ENCODE measurements around the gene IRF1. TPM values are rescaled to one million over a fixed set of nuclear protein-coding genes. Genes with fewer than 3 reads are reported as not detected.

Gene IRF1
- total RNA-seq, 4 donors from 2014 or later, result 24.6 to 49.7 (median 32.1) TPM

DNA sequence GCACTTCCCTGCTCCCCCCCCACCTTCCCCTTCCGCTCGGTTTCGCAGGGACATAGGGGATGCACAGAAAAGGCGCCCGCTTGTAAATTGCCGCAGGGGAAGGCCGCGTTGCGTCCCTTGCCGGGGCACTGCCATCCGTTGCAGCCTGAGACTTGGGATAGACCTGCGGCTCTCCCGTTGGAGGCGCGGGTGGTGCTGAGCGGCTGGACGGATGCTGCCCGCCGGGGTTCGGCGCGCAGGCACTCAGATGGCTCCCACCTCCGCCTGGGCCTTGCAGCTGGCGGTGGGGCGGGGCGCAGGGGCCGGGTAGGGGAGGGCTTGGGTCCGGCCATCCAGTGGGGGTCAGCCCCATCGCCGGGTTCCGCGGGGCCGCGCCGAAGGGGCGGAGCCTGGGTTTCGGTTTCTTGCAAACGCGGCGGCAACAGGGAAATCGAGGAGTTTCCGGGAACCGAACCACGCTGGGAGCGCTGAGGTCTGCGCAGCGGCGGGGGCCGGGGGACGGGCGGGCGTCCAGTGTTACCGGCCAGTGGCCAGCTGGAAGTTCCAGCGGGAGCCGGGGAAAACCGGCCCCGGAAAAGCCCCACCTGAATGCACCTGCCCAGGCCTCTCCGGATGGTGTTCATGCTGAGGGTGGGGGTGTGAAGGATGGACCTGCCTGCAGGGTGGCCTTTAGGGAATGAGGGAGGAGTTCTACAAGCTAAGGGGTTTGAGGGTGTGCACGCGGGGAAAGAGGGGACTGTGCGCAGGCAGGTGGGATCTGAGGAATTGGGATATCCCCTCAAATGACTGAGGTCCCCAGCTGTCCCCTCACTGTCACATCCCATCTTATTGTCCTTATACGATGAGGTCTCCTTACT lies 6.3 kb upstream of the IRF1 start:
- DNase-seq, result peak; percentile 91 to 92
- 5 to 7% methylated on average over 18 to 45 of the region's 62 CpGs for WGBS, 2 donors

DNA sequence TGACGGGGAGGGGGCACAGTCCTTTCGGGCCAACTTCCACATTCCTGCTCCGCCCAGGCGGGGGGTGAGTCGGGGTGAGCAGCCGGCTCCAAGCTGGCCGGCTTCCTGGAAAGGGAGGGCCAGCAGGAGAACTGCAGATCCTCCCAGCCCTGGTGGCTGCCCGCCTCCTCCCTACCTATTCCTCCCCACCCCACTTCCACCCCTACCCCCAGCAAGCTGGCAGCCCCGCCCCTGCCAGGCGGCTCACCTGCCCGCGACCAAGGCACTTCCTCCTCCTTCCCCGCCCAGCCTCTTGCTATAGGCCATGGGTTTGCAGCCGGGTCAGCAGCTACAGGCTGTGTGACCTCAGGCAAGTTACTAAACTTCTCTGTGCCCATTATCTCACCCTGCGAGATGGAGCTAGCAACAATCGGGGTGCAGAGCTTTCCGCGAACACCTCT lies 5.6 kb upstream of the IRF1 start:
- Histone ChIP-seq H3K4me1 (peaks cover 12 to 38% of the 10 kb centered on the region in 2 donors), H3K27ac (peak overlapping the region; percentile 90 to 98 (median 98)), H3K4me3 (replicated peaks in 1 of 3) (peak overlapping the region; percentile 45 to 82 (median 81)), H3K27me3 (no peaks in the 10 kb centered on the region), H3K9me3 (no peaks in the 10 kb centered on the region), H3K36me3 (no peaks in the 10 kb centered on the region)
- intact Hi-C loops (cut with DNase I), result loop anchor here (10.0 kb wide), 1 partner anchor 559 kb away; the partner anchor contains the start of gene HSPA4
- WGBS, 2 donors, result 0 to 3% methylated on average over 9 to 15 of the region's 18 CpGs
- no peak for TF ChIP-seq POLR2A (IDR thresholded peaks at IDR 0.05)
- TF ChIP-seq, protein P1, sequence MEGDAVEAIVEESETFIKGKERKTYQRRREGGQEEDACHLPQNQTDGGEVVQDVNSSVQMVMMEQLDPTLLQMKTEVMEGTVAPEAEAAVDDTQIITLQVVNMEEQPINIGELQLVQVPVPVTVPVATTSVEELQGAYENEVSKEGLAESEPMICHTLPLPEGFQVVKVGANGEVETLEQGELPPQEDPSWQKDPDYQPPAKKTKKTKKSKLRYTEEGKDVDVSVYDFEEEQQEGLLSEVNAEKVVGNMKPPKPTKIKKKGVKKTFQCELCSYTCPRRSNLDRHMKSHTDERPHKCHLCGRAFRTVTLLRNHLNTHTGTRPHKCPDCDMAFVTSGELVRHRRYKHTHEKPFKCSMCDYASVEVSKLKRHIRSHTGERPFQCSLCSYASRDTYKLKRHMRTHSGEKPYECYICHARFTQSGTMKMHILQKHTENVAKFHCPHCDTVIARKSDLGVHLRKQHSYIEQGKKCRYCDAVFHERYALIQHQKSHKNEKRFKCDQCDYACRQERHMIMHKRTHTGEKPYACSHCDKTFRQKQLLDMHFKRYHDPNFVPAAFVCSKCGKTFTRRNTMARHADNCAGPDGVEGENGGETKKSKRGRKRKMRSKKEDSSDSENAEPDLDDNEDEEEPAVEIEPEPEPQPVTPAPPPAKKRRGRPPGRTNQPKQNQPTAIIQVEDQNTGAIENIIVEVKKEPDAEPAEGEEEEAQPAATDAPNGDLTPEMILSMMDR (IDR thresholded peaks at IDR 0.05), result no peak
- DNase-seq, result peak; percentile 98

More for the DNA sequence above, 6.3 kb upstream of the IRF1 start:
- intact Hi-C loops (cut with DNase I), result loop anchor here (10.0 kb wide), 1 partner anchor 558 kb away; the partner anchor contains the start of gene HSPA4
- Histone ChIP-seq H3K9me3 (no peaks in the 10 kb centered on the region), H3K4me3 (replicated peaks in 1 of 3) (peak overlapping the region; percentile 45 to 82 (median 81)), H3K27ac (peak overlapping the region; percentile 90 to 98 (median 98)), H3K27me3 (no peaks in the 10 kb centered on the region), H3K4me1 (peaks cover 7 to 34% of the 10 kb centered on the region in 2 donors), H3K36me3 (no peaks in the 10 kb centered on the region)
- TF ChIP-seq, protein P1 (IDR thresholded peaks at IDR 0.05), result no peak
- TF ChIP-seq POLR2A (IDR thresholded peaks at IDR 0.05), result peak in 1 of 2 donors; percentile 39

DNA sequence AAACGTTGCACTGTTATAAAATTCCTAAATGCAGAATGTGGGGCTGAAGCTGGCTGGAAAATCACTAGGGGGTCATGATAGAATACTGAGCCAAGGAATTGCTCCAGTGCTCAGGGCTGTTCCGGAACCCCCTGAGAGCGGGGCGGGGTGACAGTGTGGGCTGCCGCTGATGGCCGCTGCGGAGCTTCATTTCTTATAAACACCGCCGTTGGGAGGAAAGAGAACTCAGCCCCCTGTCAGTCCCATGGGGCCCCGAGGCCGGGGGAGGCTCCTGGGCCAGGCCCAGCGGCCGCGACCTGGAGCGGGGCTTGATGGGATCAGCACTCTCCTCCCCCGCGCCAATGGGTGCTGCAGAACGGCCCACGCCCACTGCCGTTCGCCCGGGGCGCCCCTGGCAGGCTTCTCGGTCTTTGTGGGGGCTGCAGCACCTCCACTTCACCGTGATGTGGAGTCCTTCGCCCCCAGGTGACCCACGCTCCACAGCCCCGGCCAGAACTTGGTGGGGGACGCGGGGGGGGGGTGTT lies 5.2 kb upstream of the IRF1 start:
- TF ChIP-seq, protein P1 (IDR thresholded peaks at IDR 0.05), result no peak
- peak in 1 of 2 donors; percentile 62 for TF ChIP-seq POLR2A (IDR thresholded peaks at IDR 0.05)
- Histone ChIP-seq H3K27me3 (no peaks in the 10 kb centered on the region), H3K9me3 (no peaks in the 10 kb centered on the region), H3K36me3 (no peaks in the 10 kb centered on the region), H3K4me1 (peaks cover 15 to 35% of the 10 kb centered on the region in 2 donors), H3K27ac (peak overlapping the region; percentile 90 to 98 (median 98)), H3K4me3 (replicated peaks in 1 of 3) (peak overlapping the region in 2 of 3 donors; percentile 32 to 81)
- peak; percentile 88 to 90 for DNase-seq
- intact Hi-C loops (cut with DNase I), result loop anchor here (10.0 kb wide), 1 partner anchor 559 kb away; the partner anchor contains the start of gene HSPA4
- 0 to 3% methylated on average over 10 to 15 of the region's 30 CpGs for WGBS, 2 donors

DNA sequence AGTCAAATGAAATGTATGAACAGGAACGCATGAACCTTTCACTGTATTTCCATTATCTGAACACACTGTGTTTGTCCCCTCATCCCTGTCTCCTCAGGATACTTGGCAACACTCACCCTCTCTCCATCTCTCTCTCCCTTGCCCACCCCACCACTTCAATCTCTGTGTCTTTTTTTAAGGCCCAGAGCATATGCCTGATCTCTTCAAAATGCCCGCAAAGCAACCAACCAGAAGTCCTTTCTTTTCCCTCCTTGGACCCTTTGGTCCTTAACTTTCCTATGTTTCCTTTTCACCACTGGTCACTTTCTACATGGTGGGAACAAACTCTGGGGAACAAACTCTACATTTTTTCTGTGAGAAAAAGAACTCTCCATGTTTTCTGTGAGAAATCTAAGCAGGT lies 3.2 kb upstream of the IRF1 start:
- DNase-seq, result no peak
- peaks cover 26 to 41% of the 10 kb centered on the region in 2 donors for H3K4me1 ChIP-seq
- intact Hi-C loops (cut with DNase I), result loop anchor here (10.0 kb wide), 1 partner anchor 561 kb away; the partner anchor contains the start of gene HSPA4

More for the DNA sequence above, 3.2 kb upstream of the IRF1 start:
- H3K9me3 ChIP-seq, result no peaks in the 10 kb centered on the region
- H3K36me3 ChIP-seq, result no peaks in the 10 kb centered on the region
- no peak overlapping the region for H3K4me3 ChIP-seq (replicated peaks in 1 of 3)
- whole genome bisulfite sequencing, 2 donors, result 96 to 97% methylated on average over 2 of the region's 2 CpGs
- H3K27me3 ChIP-seq, result no peaks in the 10 kb centered on the region
- H3K27ac ChIP-seq, result peak overlapping the region in 2 of 3 donors; percentile 98
- TF ChIP-seq, protein P1 (IDR thresholded peaks at IDR 0.05), result no peak
- TF ChIP-seq POLR2A (IDR thresholded peaks at IDR 0.05), result no peak

All from thyroid gland (tissue), 4 donors.